ENCODE results near the gene CNOT6L.
"Not testable (repeated sequence)": the region's sequence is repeated elsewhere in the genome, so short reads cannot be mapped to it uniquely, and the experiment has no call there.

- not testable (repeated sequence) for TF ChIP-seq CTCF, POLR2A (IDR thresholded peaks at IDR 0.05)
Measured at GRCh38 chr4:77780762-77781161, 38.4 kb downstream of the CNOT6L start.
